ENCODE data around the gene FMN1. TPM values are rescaled to one million over a fixed set of nuclear protein-coding genes. Genes with fewer than 3 reads are reported as not detected.

FMN1 gene
- total RNA-seq, 1 experiment from 2014 or later: 4.5 TPM

GRCh38 chr15:32918547-32918946, 276.0 kb downstream of the FMN1 start:
- H3K36me3 Mint-ChIP-seq: no peaks in the 10 kb centered on the region
- H3K4me1 Mint-ChIP-seq: peaks cover 15% of the 10 kb centered on the region
- CTCF ChIA-PET: interaction anchor here (0.6 to 1.4 kb wide), 3 partner anchors 18 to 38 kb away, joined by 3 to 4 read pairs (median 4); no protein-coding TSS in a partner anchor
- TF ChIP-seq, protein P1, sequence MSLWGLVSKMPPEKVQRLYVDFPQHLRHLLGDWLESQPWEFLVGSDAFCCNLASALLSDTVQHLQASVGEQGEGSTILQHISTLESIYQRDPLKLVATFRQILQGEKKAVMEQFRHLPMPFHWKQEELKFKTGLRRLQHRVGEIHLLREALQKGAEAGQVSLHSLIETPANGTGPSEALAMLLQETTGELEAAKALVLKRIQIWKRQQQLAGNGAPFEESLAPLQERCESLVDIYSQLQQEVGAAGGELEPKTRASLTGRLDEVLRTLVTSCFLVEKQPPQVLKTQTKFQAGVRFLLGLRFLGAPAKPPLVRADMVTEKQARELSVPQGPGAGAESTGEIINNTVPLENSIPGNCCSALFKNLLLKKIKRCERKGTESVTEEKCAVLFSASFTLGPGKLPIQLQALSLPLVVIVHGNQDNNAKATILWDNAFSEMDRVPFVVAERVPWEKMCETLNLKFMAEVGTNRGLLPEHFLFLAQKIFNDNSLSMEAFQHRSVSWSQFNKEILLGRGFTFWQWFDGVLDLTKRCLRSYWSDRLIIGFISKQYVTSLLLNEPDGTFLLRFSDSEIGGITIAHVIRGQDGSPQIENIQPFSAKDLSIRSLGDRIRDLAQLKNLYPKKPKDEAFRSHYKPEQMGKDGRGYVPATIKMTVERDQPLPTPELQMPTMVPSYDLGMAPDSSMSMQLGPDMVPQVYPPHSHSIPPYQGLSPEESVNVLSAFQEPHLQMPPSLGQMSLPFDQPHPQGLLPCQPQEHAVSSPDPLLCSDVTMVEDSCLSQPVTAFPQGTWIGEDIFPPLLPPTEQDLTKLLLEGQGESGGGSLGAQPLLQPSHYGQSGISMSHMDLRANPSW (CRISPR knock-in tag; conservative IDR thresholded peaks at IDR 0.05; ENCODE audit: low read depth): no peak
- TF ChIP-seq RORB (CRISPR knock-in tag; IDR thresholded peaks at IDR 0.05) (no peak), NFYB (CRISPR knock-in tag; conservative IDR thresholded peaks at IDR 0.05; ENCODE audit: low read depth) (no peak), NR3C1 (CRISPR knock-in tag; conservative IDR thresholded peaks at IDR 0.05; ENCODE audit: low read depth) (no peak), JUN (CRISPR knock-in tag; IDR thresholded peaks at IDR 0.05) (no peak), ZNF416 (CRISPR knock-in tag; IDR thresholded peaks at IDR 0.05) (no peak), JAZF1 (CRISPR knock-in tag; IDR thresholded peaks at IDR 0.05) (no peak), ZNF396 (CRISPR knock-in tag; IDR thresholded peaks at IDR 0.05; ENCODE audit: borderline replicate concordance) (no peak), ZMAT4 (CRISPR knock-in tag; IDR thresholded peaks at IDR 0.05) (no peak), GABPB1 (CRISPR knock-in tag; IDR thresholded peaks at IDR 0.05) (no peak), ZNF425 (CRISPR knock-in tag; conservative IDR thresholded peaks at IDR 0.05) (no peak)
- TF ChIP-seq, protein P2, sequence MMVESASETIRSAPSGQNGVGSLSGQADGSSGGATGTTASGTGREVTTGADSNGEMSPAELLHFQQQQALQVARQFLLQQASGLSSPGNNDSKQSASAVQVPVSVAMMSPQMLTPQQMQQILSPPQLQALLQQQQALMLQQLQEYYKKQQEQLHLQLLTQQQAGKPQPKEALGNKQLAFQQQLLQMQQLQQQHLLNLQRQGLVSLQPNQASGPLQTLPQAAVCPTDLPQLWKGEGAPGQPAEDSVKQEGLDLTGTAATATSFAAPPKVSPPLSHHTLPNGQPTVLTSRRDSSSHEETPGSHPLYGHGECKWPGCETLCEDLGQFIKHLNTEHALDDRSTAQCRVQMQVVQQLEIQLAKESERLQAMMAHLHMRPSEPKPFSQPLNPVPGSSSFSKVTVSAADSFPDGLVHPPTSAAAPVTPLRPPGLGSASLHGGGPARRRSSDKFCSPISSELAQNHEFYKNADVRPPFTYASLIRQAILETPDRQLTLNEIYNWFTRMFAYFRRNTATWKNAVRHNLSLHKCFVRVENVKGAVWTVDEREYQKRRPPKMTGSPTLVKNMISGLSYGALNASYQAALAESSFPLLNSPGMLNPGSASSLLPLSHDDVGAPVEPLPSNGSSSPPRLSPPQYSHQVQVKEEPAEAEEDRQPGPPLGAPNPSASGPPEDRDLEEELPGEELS (CRISPR knock-in tag; IDR thresholded peaks at IDR 0.05): no peak
- TF ChIP-seq, protein P3, sequence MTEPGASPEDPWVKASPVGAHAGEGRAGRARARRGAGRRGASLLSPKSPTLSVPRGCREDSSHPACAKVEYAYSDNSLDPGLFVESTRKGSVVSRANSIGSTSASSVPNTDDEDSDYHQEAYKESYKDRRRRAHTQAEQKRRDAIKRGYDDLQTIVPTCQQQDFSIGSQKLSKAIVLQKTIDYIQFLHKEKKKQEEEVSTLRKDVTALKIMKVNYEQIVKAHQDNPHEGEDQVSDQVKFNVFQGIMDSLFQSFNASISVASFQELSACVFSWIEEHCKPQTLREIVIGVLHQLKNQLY (CRISPR knock-in tag; IDR thresholded peaks at IDR 0.05): no peak
- no peaks in the 10 kb centered on the region for H3K9me3 Mint-ChIP-seq
- no peak for DNase-seq (ENCODE audit: low spot score)
- POLR2A ChIA-PET: interaction anchor here (0.6 kb wide), 1 partner anchor 11 kb away, joined by 3 read pairs; no protein-coding TSS in a partner anchor
- no peak overlapping the region for H3K4me3 Mint-ChIP-seq
- peak; percentile 71 for ATAC-seq
- no peaks in the 10 kb centered on the region for H3K27me3 Mint-ChIP-seq (ENCODE audit: low read depth)
- H3K27ac Mint-ChIP-seq: no peak overlapping the region

DNA sequence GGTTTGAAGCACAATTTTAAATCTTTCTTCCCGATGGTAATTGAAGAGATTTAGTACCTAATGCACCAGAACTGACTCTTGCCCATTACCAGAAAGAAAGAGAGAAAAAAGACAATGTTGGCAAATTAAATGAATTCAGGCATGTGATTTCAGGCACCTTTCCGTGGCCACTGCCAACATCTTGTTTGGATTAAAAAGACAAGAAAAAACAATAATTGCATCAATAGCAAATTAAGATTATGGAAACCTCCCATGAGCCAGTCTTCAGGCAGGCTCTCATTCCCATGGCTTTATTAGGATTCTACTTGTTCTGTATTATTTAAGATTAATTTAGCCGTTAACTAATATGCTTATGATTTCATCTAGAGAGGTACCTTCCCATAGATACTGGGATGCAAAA, 283.7 kb downstream of the FMN1 start:
- no peak overlapping the region for H3K4me3 Mint-ChIP-seq
- no peaks in the 10 kb centered on the region for H3K36me3 Mint-ChIP-seq
- peaks cover 14% of the 10 kb centered on the region for H3K4me1 Mint-ChIP-seq
- ATAC-seq: no peak
- H3K9me3 Mint-ChIP-seq: no peaks in the 10 kb centered on the region
- DNase-seq (ENCODE audit: low spot score): no peak
- H3K27me3 Mint-ChIP-seq (ENCODE audit: low read depth): no peaks in the 10 kb centered on the region
- TF ChIP-seq CTCF (IDR thresholded peaks at IDR 0.05) (no peak), TCF7 (CRISPR knock-in tag; IDR thresholded peaks at IDR 0.05; ENCODE audit: low read depth) (no peak), SOX15 (CRISPR knock-in tag; IDR thresholded peaks at IDR 0.05) (no peak), FOXK1 (CRISPR knock-in tag; IDR thresholded peaks at IDR 0.05) (no peak)
- TF ChIP-seq, protein P4, sequence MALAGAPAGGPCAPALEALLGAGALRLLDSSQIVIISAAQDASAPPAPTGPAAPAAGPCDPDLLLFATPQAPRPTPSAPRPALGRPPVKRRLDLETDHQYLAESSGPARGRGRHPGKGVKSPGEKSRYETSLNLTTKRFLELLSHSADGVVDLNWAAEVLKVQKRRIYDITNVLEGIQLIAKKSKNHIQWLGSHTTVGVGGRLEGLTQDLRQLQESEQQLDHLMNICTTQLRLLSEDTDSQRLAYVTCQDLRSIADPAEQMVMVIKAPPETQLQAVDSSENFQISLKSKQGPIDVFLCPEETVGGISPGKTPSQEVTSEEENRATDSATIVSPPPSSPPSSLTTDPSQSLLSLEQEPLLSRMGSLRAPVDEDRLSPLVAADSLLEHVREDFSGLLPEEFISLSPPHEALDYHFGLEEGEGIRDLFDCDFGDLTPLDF (CRISPR knock-in tag; IDR thresholded peaks at IDR 0.05): no peak
- POLR2A ChIA-PET: no interaction called here
- H3K27ac Mint-ChIP-seq: no peak overlapping the region
- CTCF ChIA-PET: no interaction called here
